ENCODE results near the gene GRK7. TPM values are rescaled to one million over a fixed set of nuclear protein-coding genes. Genes with fewer than 3 reads are reported as not detected.

The GRK7 gene
- total RNA-seq, 1 experiment from 2014 or later: not detected

DNA sequence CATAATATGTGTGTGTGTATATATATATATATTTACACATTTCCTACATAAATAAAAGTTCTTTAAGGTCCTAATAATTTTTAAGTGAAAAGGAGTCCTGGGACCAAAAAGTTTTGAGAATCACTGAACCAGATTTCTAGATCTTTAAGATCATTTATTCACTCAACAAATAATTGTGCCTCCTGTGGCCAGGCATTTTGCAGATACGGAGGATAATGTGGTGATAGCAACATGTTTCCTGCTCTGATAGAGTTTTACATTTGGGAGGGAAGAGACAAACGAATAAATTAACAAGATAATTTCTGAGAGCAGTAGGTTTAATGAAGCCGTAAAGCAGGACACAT, 25.6 kb upstream of the GRK7 start:
- POLR2A ChIA-PET: no interaction called here
- peak overlapping the region; percentile 27 to 73 for H3K4me3 ChIP-seq (replicated peaks in 1 of 2; ENCODE audit: low read depth in 1 of 2, low read length in 2 of 2)
- H3K27ac ChIP-seq (ENCODE audit: low read depth, low read length): peak overlapping the region; percentile 36; the same call in 1 of the 2 replicates
- H3K9me2 ChIP-seq (ENCODE audit: insufficient read depth): no peaks in the 10 kb centered on the region
- H3K79me2 ChIP-seq (ENCODE audit: insufficient read depth, low read length): peaks cover 45% of the 10 kb centered on the region
- H3K4me2 ChIP-seq (ENCODE audit: low read length): peak overlapping the region; percentile 75
- RAD21 ChIA-PET (ENCODE audit: low non-redundant PET in 1 of 2, low total read pairs in 2 of 2, uncharacterized antibody in 2 of 2, unreplicated experiment in 2 of 2): no interaction called here
- no peak for TF ChIP-seq EZH2 (IDR thresholded peaks at IDR 0.05)
- TF ChIP-seq, protein P1, sequence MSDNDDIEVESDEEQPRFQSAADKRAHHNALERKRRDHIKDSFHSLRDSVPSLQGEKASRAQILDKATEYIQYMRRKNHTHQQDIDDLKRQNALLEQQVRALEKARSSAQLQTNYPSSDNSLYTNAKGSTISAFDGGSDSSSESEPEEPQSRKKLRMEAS (IDR thresholded peaks at IDR 0.05): no peak
- no peak for TF ChIP-seq YY1 (IDR thresholded peaks at IDR 0.05; ENCODE audit: extremely low read depth, insufficient replicate concordance, low read depth, low read length)
- TF ChIP-seq ZFX (IDR thresholded peaks at IDR 0.05): no peak
- TF ChIP-seq FOSL1 (IDR thresholded peaks at IDR 0.05; ENCODE audit: low read depth): no peak
- TF ChIP-seq SP1 (IDR thresholded peaks at IDR 0.05; ENCODE audit: low read depth): no peak
- TF ChIP-seq CEBPB (IDR thresholded peaks at IDR 0.05; ENCODE audit: low read depth): no peak
- TF ChIP-seq TCF7L2 (IDR thresholded peaks at IDR 0.05; ENCODE audit: borderline replicate concordance, extremely low read depth, insufficient read depth, insufficient read length): no peak
- TF ChIP-seq CBX3 (IDR thresholded peaks at IDR 0.05; ENCODE audit: low read depth): no peak
- no peak; the same call in 1 of the 2 replicates for TF ChIP-seq ELF1 (IDR thresholded peaks at IDR 0.05; ENCODE audit: borderline replicate concordance, low read depth)
- TF ChIP-seq POLR2AphosphoS5 (IDR thresholded peaks at IDR 0.05; ENCODE audit: low read depth, low read length): no peak
- no peak for TF ChIP-seq POLR2A (IDR thresholded peaks at IDR 0.05; ENCODE audit: borderline replicate concordance, extremely low read depth, insufficient read depth, insufficient read length)
- no peak for TF ChIP-seq ZNF274 (IDR thresholded peaks at IDR 0.05; ENCODE audit: low read depth, low read length)
- no peak for TF ChIP-seq SRF (IDR thresholded peaks at IDR 0.05; ENCODE audit: low read depth)
- TF ChIP-seq EGR1 (IDR thresholded peaks at IDR 0.05; ENCODE audit: low read depth): no peak
- no peak for TF ChIP-seq JUND (IDR thresholded peaks at IDR 0.05)
- TF ChIP-seq, protein P2, sequence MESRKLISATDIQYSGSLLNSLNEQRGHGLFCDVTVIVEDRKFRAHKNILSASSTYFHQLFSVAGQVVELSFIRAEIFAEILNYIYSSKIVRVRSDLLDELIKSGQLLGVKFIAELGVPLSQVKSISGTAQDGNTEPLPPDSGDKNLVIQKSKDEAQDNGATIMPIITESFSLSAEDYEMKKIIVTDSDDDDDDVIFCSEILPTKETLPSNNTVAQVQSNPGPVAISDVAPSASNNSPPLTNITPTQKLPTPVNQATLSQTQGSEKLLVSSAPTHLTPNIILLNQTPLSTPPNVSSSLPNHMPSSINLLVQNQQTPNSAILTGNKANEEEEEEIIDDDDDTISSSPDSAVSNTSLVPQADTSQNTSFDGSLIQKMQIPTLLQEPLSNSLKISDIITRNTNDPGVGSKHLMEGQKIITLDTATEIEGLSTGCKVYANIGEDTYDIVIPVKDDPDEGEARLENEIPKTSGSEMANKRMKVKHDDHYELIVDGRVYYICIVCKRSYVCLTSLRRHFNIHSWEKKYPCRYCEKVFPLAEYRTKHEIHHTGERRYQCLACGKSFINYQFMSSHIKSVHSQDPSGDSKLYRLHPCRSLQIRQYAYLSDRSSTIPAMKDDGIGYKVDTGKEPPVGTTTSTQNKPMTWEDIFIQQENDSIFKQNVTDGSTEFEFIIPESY (IDR thresholded peaks at IDR 0.05; ENCODE audit: extremely low read depth, insufficient replicate concordance, low read length): no peak
- TF ChIP-seq, protein P3, sequence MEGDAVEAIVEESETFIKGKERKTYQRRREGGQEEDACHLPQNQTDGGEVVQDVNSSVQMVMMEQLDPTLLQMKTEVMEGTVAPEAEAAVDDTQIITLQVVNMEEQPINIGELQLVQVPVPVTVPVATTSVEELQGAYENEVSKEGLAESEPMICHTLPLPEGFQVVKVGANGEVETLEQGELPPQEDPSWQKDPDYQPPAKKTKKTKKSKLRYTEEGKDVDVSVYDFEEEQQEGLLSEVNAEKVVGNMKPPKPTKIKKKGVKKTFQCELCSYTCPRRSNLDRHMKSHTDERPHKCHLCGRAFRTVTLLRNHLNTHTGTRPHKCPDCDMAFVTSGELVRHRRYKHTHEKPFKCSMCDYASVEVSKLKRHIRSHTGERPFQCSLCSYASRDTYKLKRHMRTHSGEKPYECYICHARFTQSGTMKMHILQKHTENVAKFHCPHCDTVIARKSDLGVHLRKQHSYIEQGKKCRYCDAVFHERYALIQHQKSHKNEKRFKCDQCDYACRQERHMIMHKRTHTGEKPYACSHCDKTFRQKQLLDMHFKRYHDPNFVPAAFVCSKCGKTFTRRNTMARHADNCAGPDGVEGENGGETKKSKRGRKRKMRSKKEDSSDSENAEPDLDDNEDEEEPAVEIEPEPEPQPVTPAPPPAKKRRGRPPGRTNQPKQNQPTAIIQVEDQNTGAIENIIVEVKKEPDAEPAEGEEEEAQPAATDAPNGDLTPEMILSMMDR (IDR thresholded peaks at IDR 0.05 in 2 of 3, conservative IDR thresholded peaks at IDR 0.05 in 1 of 3; ENCODE audit: borderline replicate concordance in 1 of 3, insufficient read depth in 1 of 3, low read depth in 2 of 3, low read length in 2 of 3): no peak
- no peak for ATAC-seq
- CTCF ChIA-PET: interaction anchor here (0.9 to 1.2 kb wide), 2 partner anchors 13 to 140 kb away, joined by 3 read pairs; no protein-coding TSS in a partner anchor
- BruUV-seq (replicated peaks): TSS peak; percentile 78
- peaks cover 0 to 8% of the 10 kb centered on the region in 2 experiments; a peak in 1 of 4 replicates for H3K36me3 ChIP-seq (ENCODE audit: control insufficient read depth in 1 of 2, insufficient read depth in 2 of 2, low read length in 2 of 2)
- peaks cover 8% of the 10 kb centered on the region; the same call in 1 of the 2 replicates for H4K20me1 ChIP-seq (ENCODE audit: insufficient read depth)
- peak overlapping the region; percentile 62 for H3K9ac ChIP-seq (ENCODE audit: low read length)
- no peak for DNase-seq (ENCODE audit: low read depth, low spot score)
- H3K9me3 ChIP-seq (ENCODE audit: control insufficient read depth in 1 of 2, insufficient read depth in 1 of 2, low read depth in 1 of 2, low read length in 2 of 2): no peaks in the 10 kb centered on the region
- intact Hi-C loops (cut with micrococcal nuclease): loop anchor here (1.0 to 5.0 kb wide), 5 partner anchors 138 to 543 kb away; partner anchors contain the start of gene ZBTB38
- peak overlapping the region; percentile 100 for H2AFZ ChIP-seq (ENCODE audit: low read depth, low read length, poor library complexity, severe bottlenecking)
- no peaks in the 10 kb centered on the region for H3K27me3 ChIP-seq (ENCODE audit: insufficient read depth, low read length)
- H3K4me1 ChIP-seq (ENCODE audit: control insufficient read depth in 1 of 2, insufficient read depth in 2 of 2, low read length in 2 of 2): peaks cover 9 to 11% of the 10 kb centered on the region in 2 experiments
